K562 (cell line): ENCODE data around the gene DTX4. TPM values are rescaled to one million over a fixed set of nuclear protein-coding genes. Genes with fewer than 3 reads are reported as not detected.

Experiments
- ATAC-seq: fragments of 200-7000 bp; cut with Tn5 transposase; 3 replicates; pipeline ENCODE4 v1.9.1; 2020; ENCODE audit warnings: moderate library complexity
- BruUV-seq: library from RNA; stranded (reverse); fragments of 400-500 nt; replicated peaks from 2 replicates; lab custom pipeline; 2021; lab: Mats Ljungman, UMichigan
- CTCF ChIA-PET: fragments of 300-600 bp; formaldehyde crosslinking; extraction: SDS; loops from one replicate; lab custom pipeline; 2021; ENCODE audit warnings: low intra/inter-chr PET ratio; lab: Yijun Ruan, JAX
- POLR2A ChIA-PET: fragments of 300-600, 350-650 bp; sonication (Branson Sonifier 250); formaldehyde crosslinking; extraction: SDS; loops from one replicate; lab custom pipeline; 2021; ENCODE audit warnings: antibody characterized with exemption, inconsistent platforms; lab: Yijun Ruan, JAX
- DNase-seq, 4 experiments: peaks; one replicate each; pipeline versions ENCODE4 v3.0.0 to v3.0.0-alpha.2; 2011 to 2018; ENCODE audit warnings: low spot score in 3 of 4, mixed read lengths in 3 of 4; ENCODE audit errors: extremely low read depth in 1 of 4
- FAIRE-seq: peaks from 2 replicates; lab custom pipeline; 2011; peaks lifted over from hg19 to GRCh38; lab: Jason Lieb, UNC
- H2AFZ ChIP-seq: 2 replicates; pipeline ENCODE4 v1.6.0; 2011; ENCODE audit warnings: low read depth, low read length, control low read depth, inconsistent platforms
- H3K27ac ChIP-seq: fragments of 200-600 bp; 3 replicates; pipeline ENCODE4 v1.8.0; 2011; ENCODE audit warnings: low read depth, mild to moderate bottlenecking, control low read depth, inconsistent platforms, low read length, moderate library complexity, mixed read lengths; ENCODE audit errors: extremely low read depth
- H3K27me3 ChIP-seq, 2 experiments: fragments of 300-600 bp in 1 of 2; 2 replicates in 1 of 2; 3 replicates in 1 of 2; pipeline versions ENCODE4 v1.6.0 to v1.8.0; 2011; ENCODE audit warnings: inconsistent platforms in 2 of 2, low read length in 2 of 2, mild to moderate bottlenecking in 1 of 2, mixed read lengths in 1 of 2, moderate library complexity in 1 of 2; ENCODE audit not compliant: control insufficient read depth in 2 of 2, insufficient read depth in 2 of 2
- H3K36me3 ChIP-seq: fragments of 300-600 bp; 3 replicates; pipeline ENCODE4 v1.8.0; 2011; ENCODE audit warnings: mild to moderate bottlenecking, low read length, inconsistent platforms; ENCODE audit not compliant: control insufficient read depth, insufficient read depth
- H3K4me1 ChIP-seq, 2 experiments: fragments of 200-600 bp in 1 of 2; replicated peaks in 1 of 2; 2 replicates in 1 of 2; 3 replicates in 1 of 2; pipeline versions ENCODE4 v1.5.1 to v1.8.0; 2011; ENCODE audit warnings: inconsistent platforms in 2 of 2, low read length in 2 of 2, mild to moderate bottlenecking in 1 of 2, mixed read lengths in 1 of 2, moderate library complexity in 1 of 2; ENCODE audit not compliant: control insufficient read depth in 2 of 2, insufficient read depth in 2 of 2
- H3K4me2 ChIP-seq: 2 replicates; pipeline ENCODE4 v1.6.1; 2011; ENCODE audit warnings: low read length, control low read depth, inconsistent platforms, mixed read lengths; ENCODE audit not compliant: insufficient read depth
- H3K4me3 ChIP-seq: fragments of 200-600 bp; sonication (generic), shearing (Covaris generic); 2 replicates; pipeline ENCODE4 v1.5.1; 2016; ENCODE audit warnings: control low read depth, inconsistent platforms
- H3K79me2 ChIP-seq: fragments of 200-600 bp; 3 replicates; pipeline ENCODE4 v1.8.0; 2011; ENCODE audit warnings: low read length, inconsistent platforms; ENCODE audit not compliant: control insufficient read depth, insufficient read depth
- H3K9ac ChIP-seq, 2 experiments: 2 replicates each; pipeline versions ENCODE4 v1.6.0 to v1.6.1; 2011; ENCODE audit warnings: low read depth in 2 of 2, low read length in 2 of 2, control low read depth in 1 of 2, inconsistent platforms in 1 of 2, mild to moderate bottlenecking in 1 of 2, mixed read lengths in 1 of 2; ENCODE audit not compliant: insufficient read depth in 1 of 2
- H3K9me1 ChIP-seq: one replicate; pipeline ENCODE4 v1.6.0; 2011; ENCODE audit warnings: inconsistent platforms, mild to moderate bottlenecking, low read length, moderate library complexity; ENCODE audit not compliant: control insufficient read depth, insufficient read depth
- H3K9me3 ChIP-seq: replicated peaks from 2 replicates; pipeline ENCODE4 v1.5.1; 2011; ENCODE audit warnings: low read depth, low read length, inconsistent platforms; ENCODE audit not compliant: control insufficient read depth, insufficient read depth
- H4K20me1 ChIP-seq: replicated peaks from 2 replicates; pipeline ENCODE4 v1.6.1; 2011; ENCODE audit warnings: low read length, inconsistent platforms, mixed read lengths; ENCODE audit not compliant: control insufficient read depth, insufficient read depth
- C11orf30 ChIP-seq: fragments of 450-650 bp; IDR thresholded peaks from 2 replicates; pipeline ENCODE4 v1.6.1; 2016; ENCODE audit warnings: low read depth, mild to moderate bottlenecking
- CTCF ChIP-seq, 3 experiments: IDR thresholded peaks in 2 of 3; conservative IDR thresholded peaks in 1 of 3; 2 replicates each; pipeline ENCODE4 v1.5.1; 2011 to 2012; ENCODE audit warnings: low read length in 3 of 3, mild to moderate bottlenecking in 3 of 3, control low read depth in 2 of 3, improper control_type of control experiment in 1 of 3, inconsistent platforms in 1 of 3, low read depth in 1 of 3, mixed read lengths in 1 of 3, moderate library complexity in 1 of 3; ENCODE audit not compliant: insufficient read depth in 2 of 3
- MAFF ChIP-seq: IDR thresholded peaks from 2 replicates; pipeline ENCODE4 v1.6.1; 2012; ENCODE audit warnings: low read length, improper control_type of control experiment
- MAFK ChIP-seq: IDR thresholded peaks from 2 replicates; pipeline ENCODE4 v1.6.1; 2011; ENCODE audit warnings: low read length, improper control_type of control experiment
- MLLT1 ChIP-seq, 2 experiments: fragments of 450-650 bp; IDR thresholded peaks; 2 replicates each; pipeline ENCODE4 v1.6.1; 2016
- POLR3G ChIP-seq: IDR thresholded peaks from 2 replicates; pipeline ENCODE4 v1.6.1; 2011; ENCODE audit not compliant: insufficient read length, insufficient replicate concordance; ENCODE audit errors: extremely low read depth
- RAD51 ChIP-seq: fragments of 450-650 bp; IDR thresholded peaks from 2 replicates; pipeline ENCODE4 v1.7.1; 2016; ENCODE audit warnings: low read depth, mild to moderate bottlenecking, borderline replicate concordance
- ZNF316 ChIP-seq: fragments of 450-650 bp; IDR thresholded peaks from 2 replicates; pipeline ENCODE4 v1.6.1; 2016
- ZNF785 ChIP-seq: fragments of 250-450 bp; sonication (Bioruptor Pico); IDR thresholded peaks from 2 replicates; pipeline ENCODE4 v1.4.0; 2020; ENCODE audit warnings: mild to moderate bottlenecking
- WGBS: fragments of 100-300 bp; shearing (Covaris generic); methylation state at CpG from one replicate; pipeline ENCODE4 v1.1.6; 2016; ENCODE audit warnings: low coverage, mixed read lengths; ENCODE audit not compliant: insufficient coverage; ENCODE audit errors: missing lambda C conversion rate; 5-methylcytosine and 5-hydroxymethylcytosine counted together
- in situ Hi-C: fragments of 300-500 bp; cut with MboI; formaldehyde crosslinking; loops from 4 replicates; pipeline ENCODE4 v1.15.0; 2018; ENCODE audit warnings: inconsistent platforms, mixed read lengths
- intact Hi-C: fragments of 100-400 bp; cut with micrococcal nuclease; formaldehyde crosslinking; loops from 2 replicates; pipeline ENCODE4 v1.14.2; 2022
- polyA plus RNA-seq, 8 experiments: library from polyadenylated mRNA; depleted of rRNA in 4 of 8; stranded (reverse) in 5 of 8; unstranded in 3 of 8; fragments of >200 nt; fragmentation: Nextera tagmentation in 2 of 8; fragmentation: Illumina TruSeq in 1 of 8; extraction: Ambion mirVana in 2 of 8; extraction: Trizol in 1 of 8; gene quantifications; 2 replicates each; pipeline versions ENCODE4 v1.2.1 to v1.2.3, GENCODE V29; 2011 to 2014; ENCODE audit warnings: inconsistent platforms in 1 of 8, missing spikeins in 1 of 8
- total RNA-seq, 7 experiments: library from RNA; depleted of rRNA in 6 of 7; stranded (reverse); fragments of >200 nt in 6 of 7; fragmentation: Illumina TruSeq in 2 of 7; extraction: Trizol in 2 of 7; gene quantifications; 2 replicates each; pipeline versions ENCODE4 v1.2.1 to v1.2.3, GENCODE V29; 2011 to 2021; ENCODE audit warnings: low replicate concordance in 1 of 7

Gene DTX4
- total and polyA plus RNA-seq, 9 of the 15 experiments (the other 6 are each of a cell fraction or from before 2014, with no cell fraction given): 0.03 to 0.47 (median 0.04) TPM; not detected in 4

- ATAC-seq (peak; percentile 76), DNase-seq (peak; percentile 16 to 36 (median 28)), FAIRE-seq (no peak)
- POLR2A ChIA-PET: no interaction called here
- no peak overlapping the region for H3K9ac ChIP-seq
- peaks cover 0 to 32% of the 10 kb centered on the region in 2 experiments; a peak in 3 of 5 replicates for H3K27me3 ChIP-seq
- H3K4me3 ChIP-seq: no peak overlapping the region
- no peaks in the 10 kb centered on the region for H3K9me1 ChIP-seq
- no peak overlapping the region for H2AFZ ChIP-seq
- peaks cover 0 to 6% of the 10 kb centered on the region in 2 experiments; a peak in 1 of 5 replicates for H3K4me1 ChIP-seq
- H3K79me2 ChIP-seq: no peaks in the 10 kb centered on the region
- H3K27ac ChIP-seq: no peak overlapping the region
- BruUV-seq: no TSS peak
- WGBS: 0% methylated on average over 4 of the region's 4 CpGs
- no peaks in the 10 kb centered on the region for H3K9me3 ChIP-seq
- CTCF ChIA-PET: interaction anchor here (0.8 kb wide), 1 partner anchor 103 kb away, joined by 4 read pairs; no protein-coding TSS in a partner anchor
- H3K36me3 ChIP-seq: no peaks in the 10 kb centered on the region
- H3K4me2 ChIP-seq: no peak overlapping the region
- intact Hi-C loops: no loop called here
- in situ Hi-C loops: loop anchor here (25.0 kb wide), 1 partner anchor 505 kb away; no protein-coding TSS in a partner anchor
- H4K20me1 ChIP-seq: no peaks in the 10 kb centered on the region
- TF ChIP-seq RAD51 (no peak), MAFK (0 out of 2 replicates have a peak, but pooled peaks have one; percentile 5), ZNF316 (peak; percentile 47; the same call in 1 of the 2 replicates), POLR3G (no peak), CTCF (IDR thresholded peaks at IDR 0.05 in 2 of 3, conservative IDR thresholded peaks at IDR 0.05 in 1 of 3; ENCODE audit: insufficient read depth in 2 of 3, low read depth in 1 of 3, low read length in 3 of 3) (peak; percentile 31 to 47 (median 31); a peak in 4 of 6 replicates), MLLT1 (IDR thresholded peaks at IDR 0.05) (no peak), MAFF (0 out of 2 replicates have a peak, but pooled peaks have one; percentile 31), C11orf30 (peak; percentile 42; the same call in 1 of the 2 replicates), ZNF785 (CRISPR knock-in tag) (no peak)
Observed at GRCh38 chr11:59182457-59183151, 10.7 kb downstream of the DTX4 start.
